GM21576 (cell line): ENCODE data around the gene MXD4.

ENCODE experiments used
- ATAC-seq: cut with Tn5 transposase; IDR thresholded peaks from one replicate; pipeline ENCODE4 v1.9.1; 2021; ENCODE audit warnings: mild to moderate bottlenecking, moderate library complexity; ENCODE audit not compliant: unreplicated experiment

MXD4 gene, protein sequence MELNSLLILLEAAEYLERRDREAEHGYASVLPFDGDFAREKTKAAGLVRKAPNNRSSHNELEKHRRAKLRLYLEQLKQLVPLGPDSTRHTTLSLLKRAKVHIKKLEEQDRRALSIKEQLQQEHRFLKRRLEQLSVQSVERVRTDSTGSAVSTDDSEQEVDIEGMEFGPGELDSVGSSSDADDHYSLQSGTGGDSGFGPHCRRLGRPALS

DNA sequence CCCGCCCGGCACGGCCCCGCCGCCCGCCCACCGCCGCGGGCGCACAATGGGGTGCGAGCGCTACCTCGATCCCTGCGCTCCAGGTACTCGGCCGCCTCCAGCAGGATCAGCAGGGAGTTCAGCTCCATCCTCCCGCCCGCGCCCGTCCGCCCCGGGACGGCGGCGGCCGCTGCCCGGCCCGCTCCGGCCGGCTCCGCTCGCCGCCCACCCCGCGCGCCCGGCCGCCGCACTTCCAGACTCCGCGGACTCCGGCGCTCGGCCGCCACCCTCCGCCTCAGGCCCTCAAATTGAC is at the start of gene MXD4:
TSS of gene MXD4 (minus strand) at position 257 of the 292 bp plus-strand sequence. CDS start at position 128, 129 bp downstream.
- ATAC-seq: no peak

DNA sequence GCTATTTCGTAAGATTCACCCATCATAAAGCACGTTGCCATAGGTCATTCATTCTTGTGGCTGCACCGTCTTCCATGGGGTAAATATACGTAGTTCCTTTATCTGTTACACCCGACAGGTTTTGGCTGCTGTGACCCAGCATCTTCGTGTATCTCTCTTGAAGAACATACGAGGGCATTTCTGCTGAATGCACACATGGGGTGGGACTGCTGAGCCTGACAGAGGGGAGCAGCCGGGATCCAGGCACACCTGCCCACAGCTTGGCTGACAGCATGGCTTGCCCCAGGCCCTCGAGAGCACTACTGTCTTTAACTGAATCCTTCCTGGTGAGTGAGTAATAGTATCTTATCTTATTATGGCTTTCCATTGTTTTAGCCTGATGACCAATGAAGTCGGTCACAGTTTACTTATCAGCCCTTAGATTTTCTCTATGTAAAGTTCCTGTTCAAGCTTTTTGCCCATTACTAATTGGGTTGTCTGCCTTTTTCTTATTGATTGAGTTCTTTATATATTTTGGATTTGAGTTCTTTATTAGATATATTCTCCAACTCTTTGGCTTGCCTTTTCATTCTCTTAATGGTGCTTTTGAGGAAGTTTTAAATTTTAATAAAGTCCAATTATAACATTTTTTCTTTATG is 45.0 kb upstream of the MXD4 start:
- ATAC-seq: no peak

DNA sequence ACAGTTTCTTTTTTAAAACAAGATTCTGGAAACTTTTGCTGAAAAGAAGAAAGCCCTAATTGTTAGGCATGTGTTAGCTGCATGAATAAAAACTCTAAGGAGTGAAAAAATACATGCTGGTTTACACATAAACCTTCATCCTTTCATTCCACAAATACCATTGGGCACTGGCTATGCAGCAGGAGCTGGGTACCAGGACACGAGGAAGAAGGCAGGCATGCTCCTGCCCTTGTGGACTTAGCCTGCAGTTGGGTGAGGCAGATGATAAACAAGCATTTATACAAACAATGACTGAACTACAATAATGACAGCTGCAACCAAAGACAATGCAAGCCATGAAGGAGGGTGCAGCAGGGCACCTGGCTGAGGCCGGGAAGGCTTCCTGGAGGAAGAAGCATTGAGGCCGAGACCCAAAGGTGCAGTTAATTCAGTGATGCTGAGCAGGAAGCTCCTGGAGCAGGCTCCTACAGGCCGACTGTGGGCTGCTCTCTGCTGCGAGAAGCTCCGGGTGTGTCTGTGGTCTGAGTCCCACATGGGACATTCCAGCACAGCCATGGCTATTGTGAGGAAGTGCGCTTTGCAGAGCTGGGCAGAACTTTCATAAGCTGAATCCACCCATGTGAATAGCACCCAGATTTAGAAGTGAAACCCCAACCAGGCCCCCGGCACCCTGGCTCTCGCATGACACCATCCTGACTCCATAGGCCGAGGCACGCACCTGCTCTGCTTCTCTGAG is 44.0 kb upstream of the MXD4 start:
- no peak for ATAC-seq

DNA sequence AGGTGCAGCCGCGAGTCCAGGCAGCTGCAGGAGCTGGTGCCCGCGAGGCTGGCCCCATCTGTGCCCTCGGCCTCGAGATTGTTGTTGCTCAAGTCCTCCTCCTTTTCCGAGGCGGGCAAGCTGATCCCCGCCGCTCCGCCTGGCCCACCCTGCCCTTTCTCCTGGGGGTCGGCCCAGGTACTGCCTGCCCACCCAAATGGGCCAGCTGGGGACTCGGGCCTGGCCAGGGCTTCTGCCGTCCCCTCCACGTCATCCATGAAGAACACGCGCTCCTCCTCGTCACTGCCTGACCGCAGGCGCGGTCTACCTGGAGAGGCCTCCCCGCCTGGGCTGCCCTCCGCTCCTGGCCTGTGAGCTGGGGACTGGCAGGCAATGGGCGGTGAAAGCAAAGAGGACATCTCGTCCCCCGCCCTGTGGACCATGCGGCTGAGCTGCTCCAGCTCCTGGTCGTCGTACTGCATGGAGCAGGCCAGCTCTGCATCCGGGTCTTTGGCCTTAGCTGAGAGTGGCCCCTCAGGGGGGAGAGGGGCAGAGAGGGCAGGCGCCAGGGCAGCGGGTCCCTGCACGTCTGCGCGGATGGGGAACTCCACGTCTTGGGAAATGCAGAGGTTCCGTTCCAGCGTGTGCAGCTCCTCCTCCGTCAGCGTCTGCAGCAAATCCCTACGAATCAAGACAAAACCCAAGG is 43.1 kb upstream of the MXD4 start:
- ATAC-seq: no peak

DNA sequence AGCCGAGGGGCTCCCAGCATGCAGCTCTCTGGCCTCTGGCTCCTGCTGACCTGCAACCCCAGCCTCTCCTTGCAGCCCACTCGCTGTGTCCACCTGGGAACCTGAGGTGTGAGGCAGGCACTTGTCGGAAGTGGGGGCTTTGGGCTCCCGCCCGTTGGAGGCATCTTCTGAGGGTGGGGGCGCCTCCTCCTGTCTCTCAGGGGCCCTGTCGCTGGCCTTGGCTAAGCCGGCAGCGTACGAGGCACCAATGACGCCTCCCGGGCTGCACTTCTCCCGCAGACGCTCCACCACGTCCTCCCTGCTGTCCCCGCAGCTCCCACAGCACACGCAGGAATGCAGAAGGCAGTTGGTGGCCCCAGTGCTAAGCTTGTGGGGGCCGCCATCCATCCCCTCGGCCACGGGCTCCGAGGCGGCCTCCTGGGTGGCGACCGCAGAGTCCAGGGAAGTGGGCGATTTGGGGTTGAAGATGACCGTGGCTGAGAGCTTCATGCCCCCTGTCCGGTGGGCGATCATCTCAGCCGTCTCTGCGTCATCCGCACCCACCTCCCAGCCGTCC is 42.5 kb upstream of the MXD4 start:
- ATAC-seq: no peak

DNA sequence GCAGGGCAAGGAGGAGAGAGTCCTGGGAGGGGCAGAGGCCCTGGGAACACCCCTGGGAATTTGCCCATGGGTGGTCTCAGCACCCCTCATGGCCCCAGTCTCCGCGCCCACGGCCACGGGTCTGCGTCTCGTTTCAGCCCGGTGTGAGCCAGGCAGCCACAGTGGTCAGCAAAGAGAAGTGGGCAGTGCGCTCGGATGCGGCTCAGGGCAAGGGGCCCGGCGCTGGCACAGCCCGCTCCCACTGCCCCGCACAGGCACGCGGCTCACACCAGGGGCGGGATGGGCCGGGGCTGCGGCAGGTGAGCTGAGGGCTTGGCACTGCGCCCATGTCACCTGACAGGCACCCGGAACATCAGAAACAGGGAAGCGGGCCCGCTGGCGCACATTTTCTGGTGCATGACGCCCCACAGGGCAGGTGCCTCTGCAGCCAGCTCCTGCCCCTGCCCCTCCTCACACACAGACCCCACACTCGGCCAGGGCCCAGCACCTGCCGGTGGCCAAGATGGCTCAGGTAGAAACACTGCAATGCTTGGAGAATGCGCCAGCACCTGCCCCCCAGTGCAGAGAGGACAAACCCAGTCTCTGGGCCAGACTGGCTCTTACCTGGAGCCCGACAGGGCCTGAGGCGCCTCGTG is 41.9 kb upstream of the MXD4 start:
- no peak for ATAC-seq

DNA sequence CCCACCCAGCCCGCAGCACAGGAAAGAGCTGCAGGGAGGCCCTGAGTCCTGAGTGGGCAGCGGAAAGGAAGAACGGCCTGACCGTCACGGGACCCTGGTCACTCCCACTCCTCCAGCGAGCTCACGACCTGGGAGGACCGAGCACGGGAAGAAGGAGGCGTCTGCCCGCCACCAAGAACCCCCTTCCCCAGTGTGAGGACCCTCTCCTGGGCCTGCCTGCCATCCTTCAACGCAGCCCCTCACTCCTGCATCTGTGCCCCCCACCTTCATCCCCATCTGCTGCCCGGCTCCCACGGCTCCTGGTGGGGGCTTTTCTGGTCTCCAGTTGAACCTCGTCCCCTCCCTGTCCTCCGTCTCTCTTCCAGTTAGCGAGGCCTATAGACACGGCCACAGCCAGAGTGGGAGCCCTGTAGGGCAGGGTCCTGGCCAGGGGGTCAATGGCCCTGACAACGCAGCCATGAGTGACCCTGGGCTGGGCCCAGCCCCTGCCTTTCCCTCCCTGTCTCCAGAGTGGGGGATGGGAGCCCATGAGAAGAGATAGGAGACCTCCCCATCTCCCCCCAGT is 41.3 kb upstream of the MXD4 start:
- no peak for ATAC-seq

DNA sequence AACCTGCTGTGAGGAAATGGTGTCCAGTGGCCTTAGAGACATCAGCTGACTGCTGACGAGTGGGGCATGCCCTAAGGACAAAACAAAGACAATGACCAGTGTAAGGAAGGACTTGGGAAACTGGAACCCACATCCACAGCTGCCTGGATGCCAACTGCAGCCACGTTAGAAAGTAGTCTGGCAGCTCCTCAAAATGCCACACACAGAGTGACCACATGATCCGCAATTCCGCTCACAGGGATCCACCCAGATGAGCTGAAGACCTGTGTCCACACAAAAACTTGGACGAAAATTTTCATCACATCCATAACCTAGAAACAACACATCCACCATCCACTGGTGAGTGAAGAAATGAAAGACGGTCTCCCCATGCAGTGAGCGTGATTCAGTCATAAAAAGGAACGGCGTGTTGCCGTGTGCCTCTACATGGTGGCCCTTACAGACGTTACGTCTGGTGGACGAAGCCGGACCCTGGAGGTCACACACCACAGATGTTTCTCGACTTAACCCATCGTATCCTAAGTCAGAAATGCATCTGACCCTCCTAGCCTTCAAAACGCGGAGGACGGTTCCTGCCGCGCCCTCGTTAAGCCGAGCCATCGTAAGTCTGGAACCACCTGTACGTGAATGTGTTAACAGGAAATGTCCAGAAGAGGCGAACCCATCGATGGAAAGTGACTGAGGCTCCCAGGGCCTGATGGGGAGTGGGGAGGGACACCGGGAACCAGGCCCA is 40.6 kb upstream of the MXD4 start:
- ATAC-seq: no peak

DNA sequence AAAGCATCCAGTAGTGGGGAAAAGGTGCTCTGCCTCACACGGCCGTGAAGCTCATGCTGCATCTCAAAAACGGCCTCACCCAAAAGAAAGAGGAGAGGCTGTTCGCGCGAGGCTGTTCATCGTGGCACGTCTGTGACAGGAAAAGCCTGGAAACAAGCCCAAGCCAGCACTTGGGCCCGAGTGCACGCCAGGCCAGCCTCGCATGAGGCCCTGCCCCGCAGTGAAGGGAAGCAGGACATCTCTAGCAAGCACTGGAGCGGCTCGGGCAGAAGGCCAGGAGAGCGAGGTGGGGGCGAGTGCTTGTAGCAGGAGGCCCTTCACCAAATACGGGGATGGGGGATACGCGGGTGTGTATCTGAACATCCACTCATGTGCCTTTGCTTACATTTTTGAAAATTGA is 39.9 kb upstream of the MXD4 start:
- no peak for ATAC-seq

DNA sequence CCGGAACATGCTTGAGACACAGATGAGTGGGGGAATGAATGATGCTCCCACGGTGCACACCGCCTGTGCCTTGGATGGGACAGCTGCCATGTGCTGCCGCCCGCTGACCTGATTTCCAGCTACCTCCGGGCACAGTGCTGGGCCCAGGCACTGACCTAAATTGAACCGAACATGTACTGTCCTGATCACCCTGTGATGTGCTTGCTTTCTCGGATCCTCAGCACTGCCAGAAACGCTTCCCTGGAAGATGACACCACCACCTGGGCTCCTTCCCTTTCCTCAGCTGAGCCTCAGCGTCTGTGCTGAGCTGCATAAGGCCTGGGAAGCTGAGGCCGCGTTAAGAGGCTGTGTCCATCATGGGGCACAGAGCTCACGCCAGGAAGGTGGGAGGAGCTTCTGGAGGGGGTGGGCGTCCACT is 39.3 kb upstream of the MXD4 start:
- no peak for ATAC-seq

DNA sequence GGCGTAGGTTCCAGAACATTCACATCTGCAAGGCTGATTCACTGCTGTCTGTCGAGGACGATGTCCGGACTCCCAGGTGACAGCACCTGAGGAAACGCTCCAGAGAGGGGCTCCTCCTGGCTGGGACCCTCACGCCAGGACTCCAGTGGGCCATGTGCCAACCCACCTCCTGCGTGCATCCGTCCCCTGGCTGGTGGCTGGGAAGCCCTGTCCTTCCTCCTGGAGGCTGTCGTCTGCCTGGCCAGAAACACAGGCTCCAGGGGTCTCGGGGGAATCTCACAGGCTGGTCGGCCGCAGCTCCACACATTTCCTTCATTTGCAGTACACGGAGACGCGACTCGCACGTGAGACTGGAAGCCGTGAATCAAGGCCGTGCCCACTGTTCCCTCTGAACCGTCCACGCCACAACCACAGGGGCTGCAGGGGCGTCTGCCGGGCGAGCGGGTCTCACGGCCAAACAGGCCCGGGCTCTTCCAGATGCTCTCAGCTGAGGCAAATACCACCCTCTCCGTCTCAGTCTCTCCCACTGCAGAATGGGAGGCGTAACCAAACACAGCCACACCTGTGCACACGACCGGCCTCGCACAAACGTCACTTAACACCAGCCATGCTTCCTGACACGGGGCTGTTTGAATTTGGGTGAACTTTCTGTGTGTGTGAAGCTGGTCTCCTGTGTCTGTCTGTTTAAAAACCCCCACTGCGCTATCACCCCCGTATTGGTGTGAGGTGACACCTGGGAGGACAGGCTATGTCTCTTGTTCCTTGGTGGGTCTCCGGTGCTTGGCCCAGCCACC is 38.7 kb upstream of the MXD4 start:
- no peak for ATAC-seq

DNA sequence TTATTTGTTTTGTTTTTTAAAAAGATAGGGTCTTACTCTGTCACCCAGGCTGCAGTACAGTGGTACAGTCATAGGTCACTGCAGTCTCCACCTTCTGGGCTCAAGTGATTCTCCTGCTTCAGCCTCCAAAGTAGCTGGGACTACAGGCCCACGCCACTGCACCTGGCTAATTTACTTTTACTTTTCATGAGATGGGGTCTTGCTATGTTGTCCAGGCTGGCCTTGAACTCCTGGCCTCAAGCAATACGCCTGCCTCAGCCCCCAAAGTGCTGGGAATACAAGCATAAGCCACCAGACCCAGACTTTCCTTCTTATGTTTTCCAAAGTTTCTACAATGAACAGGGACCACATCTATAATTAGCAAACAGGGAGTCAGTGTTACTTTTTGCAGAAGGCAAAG is 37.9 kb upstream of the MXD4 start:
- ATAC-seq: no peak

DNA sequence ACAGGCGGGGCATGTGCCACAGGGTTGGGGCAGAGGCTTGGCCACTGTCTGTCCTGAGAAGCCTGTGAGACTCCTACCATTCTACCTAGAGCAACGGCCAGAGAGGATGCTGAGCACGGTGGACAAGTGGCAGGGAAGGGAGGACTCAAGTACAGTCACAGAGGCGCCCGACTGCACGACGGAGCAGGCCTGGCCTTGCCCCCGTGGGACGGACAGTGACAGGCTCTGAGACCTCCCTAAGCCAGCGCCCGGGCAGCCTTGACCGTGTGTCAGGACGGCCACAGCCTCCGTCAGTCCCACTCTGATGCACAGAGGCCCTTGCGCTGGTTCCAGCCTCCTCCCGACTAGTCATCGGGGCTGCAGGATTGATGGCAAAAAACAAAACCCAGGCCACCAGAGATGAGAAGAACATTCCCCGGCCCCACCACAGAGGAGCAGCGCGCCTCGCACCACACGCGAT is 36.7 kb upstream of the MXD4 start:
- ATAC-seq: no peak

DNA sequence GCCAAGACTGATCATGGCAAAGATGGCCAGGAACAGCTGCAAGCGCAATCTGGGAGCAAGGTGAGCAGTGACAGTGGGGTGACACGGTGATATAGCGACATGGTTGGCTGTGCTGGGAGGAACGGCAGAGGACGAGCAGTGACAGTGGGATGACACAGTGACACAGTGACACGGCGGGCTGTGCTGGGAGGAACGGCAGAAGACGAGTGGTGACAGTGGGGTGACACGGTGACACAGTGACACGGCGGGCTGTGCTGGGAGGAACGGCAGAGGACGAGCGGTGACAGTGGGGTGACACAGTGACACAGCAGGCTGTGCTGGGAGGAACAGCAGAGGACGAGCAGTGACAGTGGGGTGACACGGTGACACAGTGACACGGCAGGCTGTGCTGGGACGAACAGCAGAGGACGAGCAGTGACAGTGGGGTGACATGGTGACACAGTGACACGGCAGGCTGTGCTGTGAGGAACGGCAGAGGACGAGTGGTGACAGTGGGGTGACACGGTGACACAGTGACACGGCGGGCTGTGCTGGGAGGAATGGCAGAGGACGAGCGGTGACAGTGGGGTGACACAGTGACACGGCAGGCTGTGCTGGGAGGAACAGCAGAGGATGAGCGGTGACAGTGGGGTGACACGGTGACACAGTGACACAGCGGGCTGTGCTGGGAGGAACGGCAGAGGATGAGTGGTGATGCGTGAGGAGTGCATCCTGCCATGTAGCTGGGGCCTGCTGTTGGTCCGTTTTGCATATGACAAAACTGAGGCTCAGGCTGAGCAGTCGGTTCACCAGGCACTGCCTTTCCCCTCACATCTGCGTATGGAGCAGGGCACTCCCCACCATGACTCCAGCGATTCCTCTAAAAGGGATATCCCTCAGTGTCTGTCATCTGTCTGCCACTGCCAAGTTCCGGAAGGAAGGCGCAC is 36.0 kb upstream of the MXD4 start:
- no peak for ATAC-seq

DNA sequence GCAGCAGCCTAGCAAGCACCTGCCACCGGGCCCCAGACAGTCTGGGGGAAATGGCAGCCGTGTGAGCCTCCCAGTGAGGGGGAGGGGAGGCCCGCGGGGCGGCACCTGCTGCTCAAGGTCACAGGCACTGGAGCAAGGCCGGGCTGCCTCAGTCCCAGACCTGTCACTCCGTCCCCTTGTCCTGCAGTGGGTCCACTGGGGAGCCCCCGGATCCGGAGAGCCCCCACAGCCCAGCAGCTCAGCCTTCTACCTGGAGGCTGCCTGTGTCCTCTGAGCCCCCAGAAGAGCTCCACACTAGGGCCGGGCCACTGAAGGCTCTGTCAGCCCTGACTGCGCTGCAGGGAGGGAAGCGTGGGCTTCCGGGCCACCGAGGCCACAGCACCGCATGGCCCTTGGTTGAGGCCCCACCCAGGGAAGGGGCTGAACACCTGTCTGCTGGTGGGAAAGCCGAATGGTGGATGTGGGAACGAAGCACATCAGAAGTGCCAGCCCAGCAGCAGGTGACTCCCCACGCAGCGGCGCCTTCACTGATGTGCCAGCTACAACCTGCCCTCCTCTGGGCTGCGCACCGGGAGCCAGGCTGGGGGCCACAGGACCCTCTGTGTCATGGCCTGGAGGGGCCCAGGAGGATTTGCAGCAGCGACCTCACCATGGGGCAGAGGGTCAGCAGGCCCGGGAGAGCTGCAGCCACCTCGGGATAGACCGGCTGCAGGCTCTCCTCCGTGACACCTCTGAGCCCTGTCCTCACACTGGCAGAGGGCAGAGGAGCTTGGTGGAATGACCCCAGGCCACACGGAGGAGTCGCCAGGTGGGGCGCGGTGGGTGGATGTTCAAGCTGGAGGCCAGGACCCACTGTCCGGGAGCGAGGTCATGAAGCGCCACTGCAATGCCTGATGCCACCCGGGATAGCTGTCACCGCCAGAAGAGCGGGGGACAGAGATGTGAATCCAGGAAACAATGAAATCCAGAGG is 35.0 kb upstream of the MXD4 start:
- no peak for ATAC-seq

DNA sequence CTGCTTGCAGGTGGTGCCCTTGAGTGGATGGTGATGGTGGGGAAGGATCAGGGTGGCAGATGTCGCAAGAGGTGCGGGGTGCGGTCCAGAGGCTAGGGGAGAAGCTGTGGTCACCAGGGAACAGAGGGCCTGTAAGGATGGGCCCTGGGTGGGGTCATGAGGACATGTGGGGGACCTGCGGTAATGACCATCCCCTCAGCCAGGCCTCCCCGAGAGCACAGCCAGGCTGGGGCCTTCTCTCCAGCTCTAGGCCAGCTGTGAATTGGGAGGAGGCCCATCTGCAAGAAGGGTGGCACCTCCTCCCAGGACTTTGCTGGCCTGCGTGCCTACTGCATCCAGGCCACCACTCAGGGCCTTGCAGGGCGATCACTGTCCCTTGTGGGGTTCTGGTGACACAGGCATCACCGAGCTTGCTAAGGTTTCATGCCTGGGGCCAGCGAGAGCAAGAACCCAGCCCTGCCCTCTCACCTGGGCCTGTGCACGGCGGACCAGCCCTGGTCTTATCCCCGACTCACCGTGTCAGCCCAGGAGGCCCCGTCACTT is 34.1 kb upstream of the MXD4 start:
- ATAC-seq: no peak

DNA sequence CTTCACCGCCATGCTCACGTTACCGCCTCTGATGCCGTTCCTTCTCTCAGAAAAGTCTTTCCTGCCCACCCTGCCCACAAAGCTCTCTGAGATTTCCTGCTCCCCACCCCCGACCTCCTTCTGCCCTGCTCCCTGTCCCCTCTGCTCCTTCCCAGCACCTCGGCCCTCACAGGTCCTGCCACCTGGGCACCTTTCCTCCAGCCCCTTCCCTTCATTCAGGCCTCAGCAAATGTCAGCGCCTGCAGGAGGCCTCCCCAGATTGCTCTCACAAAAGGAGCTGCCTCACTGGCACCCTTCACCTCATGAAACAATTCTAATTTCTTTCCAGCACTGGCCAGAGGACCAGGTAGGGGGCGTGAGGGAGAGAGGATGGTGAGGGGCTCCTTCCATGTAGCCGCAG is 33.6 kb upstream of the MXD4 start:
- no peak for ATAC-seq
